ENCODE results near the gene FBXO44.

FBXO44 gene

GRCh38 chr1:11668516-11668915, 13.8 kb downstream of the FBXO44 start:
- TF ChIP-seq CTCF (conservative IDR thresholded peaks at IDR 0.05; ENCODE audit: control insufficient read depth, insufficient read depth, low read depth, low read length) = no peak
- no peak for DNase-seq (ENCODE audit: low read depth)
- H3K4me3 ChIP-seq (ENCODE audit: control insufficient read depth, low read depth, low read length) = no peak overlapping the region

GRCh38 chr1:11670747-11671146, 16.1 kb downstream of the FBXO44 start:
- DNase-seq (ENCODE audit: low read depth) = no peak
- TF ChIP-seq CTCF (conservative IDR thresholded peaks at IDR 0.05; ENCODE audit: control insufficient read depth, insufficient read depth, low read depth, low read length) = no peak

GRCh38 chr1:11671205-11671543, 16.5 kb downstream of the FBXO44 start:
- DNase-seq (ENCODE audit: low read depth) = no peak
- TF ChIP-seq CTCF (conservative IDR thresholded peaks at IDR 0.05; ENCODE audit: control insufficient read depth, insufficient read depth, low read depth, low read length) = no peak
- H3K4me3 ChIP-seq (ENCODE audit: control insufficient read depth, low read depth, low read length) = no peak overlapping the region

More at GRCh38 chr1:11670747-11671146, 16.1 kb downstream of the FBXO44 start:
- H3K4me3 ChIP-seq (ENCODE audit: control insufficient read depth, low read depth, low read length) = no peak overlapping the region

- no peak overlapping the region for H3K4me3 ChIP-seq (ENCODE audit: control insufficient read depth, low read depth, low read length)
- no peak for TF ChIP-seq CTCF (conservative IDR thresholded peaks at IDR 0.05; ENCODE audit: control insufficient read depth, insufficient read depth, low read depth, low read length)
- DNase-seq (ENCODE audit: low read depth) = no peak
These were observed 17.0 kb downstream of the FBXO44 start for GRCh38 chr1:11671544-11672286.

- H3K4me3 ChIP-seq (ENCODE audit: control insufficient read depth, low read depth, low read length) = no peak overlapping the region
- no peak for TF ChIP-seq CTCF (conservative IDR thresholded peaks at IDR 0.05; ENCODE audit: control insufficient read depth, insufficient read depth, low read depth, low read length)
- no peak for DNase-seq (ENCODE audit: low read depth)
These were observed 18.6 kb downstream of the FBXO44 start for GRCh38 chr1:11673089-11673769.

GRCh38 chr1:11674488-11674887, 19.8 kb downstream of the FBXO44 start:
- no peak overlapping the region for H3K4me3 ChIP-seq (ENCODE audit: control insufficient read depth, low read depth, low read length)
- TF ChIP-seq CTCF (conservative IDR thresholded peaks at IDR 0.05; ENCODE audit: control insufficient read depth, insufficient read depth, low read depth, low read length) = no peak
- DNase-seq (ENCODE audit: low read depth) = no peak
